Nephron (organoid): ENCODE results near the gene NPEPPS.
A peak's percentile ranks its signal among the peaks of the same experiment; 100 is the strongest.
"Not testable (repeated sequence)": the region's sequence is repeated elsewhere in the genome, so short reads cannot be mapped to it uniquely, and the experiment has no call there.

Experiments
- H3K27ac Mint-ChIP-seq, 3 experiments: 2 replicates each; pipeline ENCODE4 v1.8.0; 2020; ENCODE audit warnings: mixed read lengths in 3 of 3, mild to moderate bottlenecking in 2 of 3, moderate library complexity in 1 of 3
- H3K27me3 Mint-ChIP-seq: 2 replicates; pipeline ENCODE4 v1.8.0; 2021; ENCODE audit warnings: low read depth, mild to moderate bottlenecking, moderate library complexity, mixed read lengths
- H3K36me3 Mint-ChIP-seq: 2 replicates; pipeline ENCODE4 v1.8.0; 2020; ENCODE audit warnings: low read depth, mixed read lengths
- H3K4me1 Mint-ChIP-seq: 2 replicates; pipeline ENCODE4 v1.8.0; 2020; ENCODE audit warnings: mixed read lengths
- H3K4me3 Mint-ChIP-seq, 3 experiments: 2 replicates each; pipeline ENCODE4 v1.8.0; 2020; ENCODE audit warnings: mild to moderate bottlenecking in 3 of 3, mixed read lengths in 3 of 3, moderate library complexity in 2 of 3
- H3K9me3 Mint-ChIP-seq: 2 replicates; pipeline ENCODE4 v1.8.0; 2020; ENCODE audit warnings: mixed read lengths

NPEPPS gene

GRCh38 chr17:47521434-47521833 lies 9.5 kb upstream of the NPEPPS start:
- H3K4me3 Mint-ChIP-seq, H3K4me1 Mint-ChIP-seq, H3K9me3 Mint-ChIP-seq, H3K27ac Mint-ChIP-seq, H3K36me3 Mint-ChIP-seq, H3K27me3 Mint-ChIP-seq: not testable (repeated sequence)

DNA sequence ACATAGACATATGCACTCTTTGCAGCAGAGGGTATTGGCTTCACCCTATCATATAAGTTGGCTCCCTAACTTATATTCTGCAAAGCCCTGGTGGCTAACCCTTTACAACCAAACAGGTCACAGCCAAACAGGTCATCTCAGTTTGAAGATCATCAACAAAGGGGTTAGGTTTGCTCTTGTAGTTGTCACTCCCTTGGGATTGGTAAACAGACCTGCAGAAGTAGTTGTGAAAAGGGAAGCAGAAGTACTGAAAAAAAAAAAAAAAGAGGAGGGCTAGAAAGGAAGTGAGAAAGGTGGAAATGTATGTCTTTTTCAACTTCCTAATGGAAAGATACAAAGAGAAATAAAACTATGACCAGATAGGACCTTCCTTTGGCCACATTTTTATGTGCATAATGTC lies 8.6 kb upstream of the NPEPPS start:
- not testable (repeated sequence) for H3K36me3 Mint-ChIP-seq, H3K4me1 Mint-ChIP-seq, H3K4me3 Mint-ChIP-seq, H3K27me3 Mint-ChIP-seq, H3K9me3 Mint-ChIP-seq, H3K27ac Mint-ChIP-seq

DNA sequence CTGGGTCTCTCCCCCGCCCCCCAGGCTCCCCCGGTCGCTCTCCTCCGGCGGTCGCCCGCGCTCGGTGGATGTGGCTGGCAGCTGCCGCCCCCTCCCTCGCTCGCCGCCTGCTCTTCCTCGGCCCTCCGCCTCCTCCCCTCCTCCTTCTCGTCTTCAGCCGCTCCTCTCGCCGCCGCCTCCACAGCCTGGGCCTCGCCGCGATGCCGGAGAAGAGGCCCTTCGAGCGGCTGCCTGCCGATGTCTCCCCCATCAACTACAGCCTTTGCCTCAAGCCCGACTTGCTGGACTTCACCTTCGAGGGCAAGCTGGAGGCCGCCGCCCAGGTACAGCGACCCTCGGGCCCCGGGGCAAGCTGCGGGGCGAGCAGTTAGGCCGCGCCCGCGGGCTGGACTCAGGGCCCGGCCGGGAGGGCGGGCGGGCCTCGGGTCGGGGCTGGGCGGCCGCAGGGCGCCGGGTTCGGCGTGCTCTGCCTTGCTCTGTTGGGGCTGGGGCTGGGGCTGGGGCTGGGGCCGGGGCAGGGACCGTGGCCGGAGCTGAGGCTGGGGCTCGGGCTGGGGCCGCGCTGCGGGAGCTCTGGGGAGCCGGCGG lies 419 bp downstream of the NPEPPS start:
- not testable (repeated sequence) for H3K36me3 Mint-ChIP-seq, H3K27me3 Mint-ChIP-seq, H3K9me3 Mint-ChIP-seq
- Mint-ChIP-seq H3K4me1 (peaks cover 13% of the 10 kb centered on the region), H3K4me3 (peak overlapping the region in 1 of 3 experiments; percentile 44), H3K27ac (peak overlapping the region in 2 of 3 experiments; percentile 92 to 99)

DNA sequence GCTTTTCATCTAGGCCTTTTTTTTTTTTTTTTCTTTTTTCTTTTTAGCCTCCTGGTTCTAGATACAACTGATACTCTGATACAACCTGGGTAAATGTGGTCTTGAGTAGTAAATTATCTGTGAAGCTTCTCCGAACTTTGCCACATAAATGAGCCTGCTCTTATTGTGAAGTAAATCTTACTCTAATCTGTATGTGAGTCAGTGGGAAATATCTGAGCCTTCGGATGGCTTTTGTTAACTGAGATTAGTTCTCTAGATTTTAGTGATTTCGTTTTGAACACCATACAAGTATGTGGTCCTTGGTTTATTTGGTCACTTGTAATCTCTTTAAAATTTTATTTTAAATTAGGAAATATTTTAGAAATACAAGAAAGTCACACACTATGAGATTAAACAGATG lies 8.2 kb downstream of the NPEPPS start:
- H3K4me3 Mint-ChIP-seq, H3K27ac Mint-ChIP-seq, H3K36me3 Mint-ChIP-seq, H3K9me3 Mint-ChIP-seq, H3K27me3 Mint-ChIP-seq, H3K4me1 Mint-ChIP-seq: not testable (repeated sequence)

DNA sequence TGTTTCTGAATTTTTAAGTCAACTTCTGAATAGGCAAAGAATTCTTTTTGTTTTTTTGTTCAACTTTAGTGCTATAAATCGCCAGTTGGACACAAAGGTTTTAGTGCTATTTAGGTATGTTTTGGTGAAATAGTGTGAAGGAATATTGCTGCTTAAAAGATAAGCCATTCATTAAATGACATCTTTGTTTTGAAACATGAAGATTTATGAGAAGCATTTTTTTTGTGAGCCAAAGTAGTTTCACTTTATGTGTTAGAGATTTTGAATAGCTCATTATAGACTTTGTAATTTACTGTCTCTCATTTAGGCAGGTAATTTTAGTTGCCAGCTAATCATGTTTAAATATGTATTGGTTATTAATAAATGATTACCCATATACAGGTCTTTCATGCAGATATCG lies 10.8 kb downstream of the NPEPPS start:
- not testable (repeated sequence) for H3K4me3 Mint-ChIP-seq, H3K4me1 Mint-ChIP-seq, H3K9me3 Mint-ChIP-seq, H3K27ac Mint-ChIP-seq, H3K27me3 Mint-ChIP-seq, H3K36me3 Mint-ChIP-seq

GRCh38 chr17:47544327-47544726 lies 13.4 kb downstream of the NPEPPS start:
- not testable (repeated sequence) for H3K9me3 Mint-ChIP-seq, H3K4me3 Mint-ChIP-seq, H3K27me3 Mint-ChIP-seq, H3K27ac Mint-ChIP-seq, H3K4me1 Mint-ChIP-seq
- H3K36me3 Mint-ChIP-seq, result peaks cover 20% of the 10 kb centered on the region

DNA sequence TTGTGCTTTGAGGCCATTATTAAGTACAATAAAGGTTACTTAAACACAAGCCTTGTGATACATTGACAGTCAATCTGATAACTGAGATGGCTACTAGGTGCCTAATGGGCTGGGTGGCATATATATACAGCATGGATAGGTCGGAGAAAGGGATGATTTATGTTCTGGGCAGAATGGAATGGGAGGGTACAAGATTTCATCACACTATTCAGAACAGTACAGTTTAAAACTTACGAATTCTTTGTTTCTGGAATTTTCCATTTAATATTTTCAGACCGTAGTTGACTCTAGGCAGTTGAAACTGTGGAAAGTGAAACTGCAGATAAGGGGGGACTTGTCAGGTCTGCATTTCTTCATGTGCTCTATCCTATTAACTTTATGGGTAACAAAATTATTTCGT lies 23.8 kb downstream of the NPEPPS start:
- H3K27ac Mint-ChIP-seq, H3K4me3 Mint-ChIP-seq, H3K27me3 Mint-ChIP-seq, H3K9me3 Mint-ChIP-seq, H3K4me1 Mint-ChIP-seq: not testable (repeated sequence)
- peaks cover 30% of the 10 kb centered on the region for H3K36me3 Mint-ChIP-seq

- not testable (repeated sequence) for H3K4me3 Mint-ChIP-seq, H3K27me3 Mint-ChIP-seq, H3K4me1 Mint-ChIP-seq, H3K9me3 Mint-ChIP-seq, H3K27ac Mint-ChIP-seq
- H3K36me3 Mint-ChIP-seq, result peaks cover 28% of the 10 kb centered on the region
These were observed 25.2 kb downstream of the NPEPPS start for GRCh38 chr17:47556108-47556507.

DNA sequence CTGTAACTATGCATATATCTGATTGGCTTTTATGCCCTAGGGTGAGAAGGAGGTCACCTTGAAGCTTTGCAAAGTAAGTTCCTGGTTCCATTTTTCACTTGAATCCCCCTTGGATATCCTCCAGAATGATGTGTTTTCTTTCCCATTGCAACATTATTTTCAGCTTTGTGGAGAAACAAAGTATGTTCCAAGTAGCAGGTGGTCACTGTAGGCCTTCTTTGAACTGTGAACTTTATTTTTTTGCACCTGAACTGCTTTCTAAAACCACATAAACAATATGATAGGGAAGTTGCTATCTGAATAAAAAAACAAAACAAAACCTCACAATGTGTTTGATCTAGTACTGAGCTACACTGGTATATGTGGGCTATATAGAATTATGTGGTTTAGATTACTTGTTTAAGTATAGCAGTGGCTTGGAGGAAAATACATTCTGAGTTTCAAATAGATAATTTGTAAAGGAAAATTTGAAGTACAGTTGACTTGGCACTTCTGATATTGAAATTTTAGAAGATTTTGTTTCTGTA lies 29.7 kb downstream of the NPEPPS start:
- H3K36me3 Mint-ChIP-seq, result peaks cover 28% of the 10 kb centered on the region
- H3K9me3 Mint-ChIP-seq, H3K27ac Mint-ChIP-seq, H3K4me1 Mint-ChIP-seq, H3K27me3 Mint-ChIP-seq, H3K4me3 Mint-ChIP-seq: not testable (repeated sequence)

DNA sequence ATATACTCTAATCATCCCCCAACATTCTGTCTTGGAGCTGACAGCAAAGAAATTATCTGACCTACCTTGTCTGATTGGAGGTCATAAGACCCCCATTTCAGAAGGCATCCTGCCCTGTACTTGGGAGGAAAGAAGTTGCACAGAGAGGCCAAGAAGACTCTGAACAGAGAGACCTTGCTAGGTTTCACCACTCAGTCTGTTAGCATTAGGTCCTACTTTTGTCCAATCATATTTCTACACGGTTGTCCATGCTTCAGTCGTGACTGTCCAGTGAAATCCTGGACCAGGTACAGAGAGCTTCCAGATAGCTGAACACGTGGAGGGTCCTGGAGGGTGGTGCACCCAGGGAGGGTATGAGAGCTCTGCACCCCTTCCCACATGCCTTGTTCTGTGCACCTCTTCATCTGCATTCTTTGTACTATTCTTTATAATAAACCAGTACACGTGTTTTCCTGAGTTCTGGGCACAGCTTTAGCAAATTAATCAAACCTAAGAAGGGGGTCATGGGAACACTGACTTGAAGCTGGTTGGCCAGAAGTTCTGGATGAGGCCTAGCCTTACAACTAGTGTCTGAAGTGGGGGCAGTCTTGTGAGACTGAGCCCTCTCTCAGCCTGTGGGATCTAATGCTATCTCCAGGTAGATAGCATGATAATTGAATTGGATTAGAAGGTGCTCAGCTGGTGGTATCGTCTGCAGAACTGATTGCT lies 30.9 kb downstream of the NPEPPS start:
- not testable (repeated sequence) for H3K4me1 Mint-ChIP-seq, H3K4me3 Mint-ChIP-seq, H3K9me3 Mint-ChIP-seq, H3K27me3 Mint-ChIP-seq
- peaks cover 22% of the 10 kb centered on the region for H3K36me3 Mint-ChIP-seq
- peak overlapping the region in 1 of 3 experiments; percentile 46 for H3K27ac Mint-ChIP-seq

DNA sequence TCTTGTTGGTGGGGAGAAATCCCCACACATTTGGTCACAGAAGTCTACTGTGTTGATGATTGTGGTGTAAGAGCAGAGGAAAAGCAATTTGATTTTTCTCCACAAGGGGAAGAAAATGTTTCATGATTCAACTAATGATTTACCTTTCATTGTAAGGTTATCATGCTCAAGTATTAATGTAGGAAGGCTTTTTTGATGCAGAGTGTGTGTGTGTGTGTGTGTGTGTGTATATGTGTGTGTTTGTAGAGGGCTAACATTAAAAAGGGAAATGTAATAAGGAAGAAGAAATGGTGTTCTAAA lies 31.4 kb downstream of the NPEPPS start:
- H3K36me3 Mint-ChIP-seq, result peaks cover 18% of the 10 kb centered on the region
- H3K9me3 Mint-ChIP-seq, H3K27ac Mint-ChIP-seq, H3K4me1 Mint-ChIP-seq, H3K27me3 Mint-ChIP-seq, H3K4me3 Mint-ChIP-seq: not testable (repeated sequence)

DNA sequence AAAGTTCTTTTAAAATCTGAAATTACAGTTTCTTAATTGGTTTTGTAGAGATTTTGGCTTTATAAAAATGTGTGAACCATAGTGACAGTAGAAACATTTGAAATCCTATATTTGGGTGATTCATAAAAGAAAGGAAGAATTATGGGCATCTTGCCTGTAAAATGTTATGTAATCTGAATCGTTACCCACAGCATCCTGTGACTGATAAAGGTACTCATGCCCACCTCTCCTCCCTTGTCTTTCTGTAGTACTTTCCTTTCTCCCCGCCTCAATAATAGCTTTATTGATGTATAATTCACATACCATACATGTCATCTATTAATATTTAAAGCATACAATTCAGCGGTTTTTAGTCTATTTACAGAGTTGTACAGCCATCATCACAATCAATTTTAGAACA lies 36.4 kb downstream of the NPEPPS start:
- not testable (repeated sequence) for H3K9me3 Mint-ChIP-seq, H3K4me1 Mint-ChIP-seq

DNA sequence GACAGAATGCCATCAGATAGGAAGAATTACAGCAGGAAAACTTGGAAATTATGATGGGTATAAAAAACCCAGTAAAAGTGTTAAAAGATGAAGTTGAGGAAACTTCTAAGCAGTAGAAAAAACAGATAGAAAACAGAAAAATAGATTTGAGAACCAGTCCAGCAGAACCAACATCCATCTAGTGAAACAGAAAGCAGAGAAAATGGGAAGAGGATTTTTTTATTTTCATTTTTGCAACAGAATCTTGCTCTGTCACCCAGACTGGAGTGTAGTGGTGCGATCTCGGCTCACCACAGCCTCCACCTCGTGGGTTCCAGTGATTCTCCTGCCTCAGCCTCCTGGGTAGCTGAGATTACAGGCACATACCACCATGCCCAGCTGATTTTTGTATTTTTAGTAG lies 41.7 kb downstream of the NPEPPS start:
- not testable (repeated sequence) for H3K4me1 Mint-ChIP-seq, H3K4me3 Mint-ChIP-seq, H3K27ac Mint-ChIP-seq, H3K27me3 Mint-ChIP-seq, H3K9me3 Mint-ChIP-seq
- peaks cover 16% of the 10 kb centered on the region for H3K36me3 Mint-ChIP-seq

More for the DNA sequence above, 36.4 kb downstream of the NPEPPS start:
- H3K27ac Mint-ChIP-seq, H3K27me3 Mint-ChIP-seq, H3K4me3 Mint-ChIP-seq: not testable (repeated sequence)
- H3K36me3 Mint-ChIP-seq, result peaks cover 12% of the 10 kb centered on the region

GRCh38 chr17:47582416-47582815 lies 51.5 kb downstream of the NPEPPS start:
- not testable (repeated sequence) for H3K4me1 Mint-ChIP-seq

DNA sequence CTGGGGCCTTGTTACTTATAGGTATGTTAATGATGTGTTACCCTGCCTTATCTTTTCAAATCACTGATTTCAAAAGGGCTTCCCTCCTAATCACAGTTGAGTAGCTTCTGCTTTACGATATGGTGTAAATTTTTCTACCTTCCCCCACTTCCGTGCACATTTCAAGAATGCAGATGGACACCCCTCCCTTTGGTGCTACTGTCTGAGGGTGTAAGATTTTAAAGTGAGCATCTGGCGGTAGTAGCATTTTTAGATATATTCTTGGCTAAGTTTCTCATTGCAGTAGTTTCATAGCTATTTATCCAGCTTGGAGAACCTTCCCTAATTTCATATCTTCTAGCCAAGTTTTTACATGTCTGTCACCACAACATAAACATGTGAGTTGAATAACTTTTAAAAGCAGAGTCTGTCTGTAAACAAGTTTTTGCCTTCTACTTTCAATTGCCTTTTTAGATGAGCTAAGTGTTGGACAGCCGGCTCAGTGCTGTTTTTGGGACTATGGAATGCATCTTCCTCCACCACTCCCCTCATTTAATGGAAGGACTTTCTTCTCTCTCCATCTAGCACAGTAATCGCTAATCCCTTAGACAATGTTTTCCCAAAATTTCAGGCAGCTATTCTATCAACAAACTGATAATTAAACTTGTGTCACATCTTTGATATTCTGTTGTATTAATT lies 55.6 kb downstream of the NPEPPS start:
- not testable (repeated sequence) for H3K4me1 Mint-ChIP-seq, H3K4me3 Mint-ChIP-seq, H3K9me3 Mint-ChIP-seq, H3K27me3 Mint-ChIP-seq
- Mint-ChIP-seq H3K27ac (peak overlapping the region in 1 of 3 experiments; percentile 13), H3K36me3 (peaks cover 22% of the 10 kb centered on the region)

More at GRCh38 chr17:47582416-47582815, 51.5 kb downstream of the NPEPPS start:
- H3K4me3 Mint-ChIP-seq, H3K9me3 Mint-ChIP-seq, H3K27ac Mint-ChIP-seq, H3K27me3 Mint-ChIP-seq: not testable (repeated sequence)
- peaks cover 11% of the 10 kb centered on the region for H3K36me3 Mint-ChIP-seq
